GM12878 (cell line): ENCODE results near the gene BACE2.

Source experiments
- POLR2A ChIP-seq: IDR thresholded peaks from 2 replicates; pipeline ENCODE4 v1.6.1; 2011; ENCODE audit warnings: low read depth, mild to moderate bottlenecking, low read length
- POLR2AphosphoS5 ChIP-seq: IDR thresholded peaks from 2 replicates; pipeline ENCODE4 v1.6.1; 2011; ENCODE audit warnings: mild to moderate bottlenecking, low read length, inconsistent platforms
- TARDBP ChIP-seq: IDR thresholded peaks from 2 replicates; pipeline ENCODE4 v1.6.1; 2016; ENCODE audit warnings: borderline replicate concordance
- TCF7 ChIP-seq: IDR thresholded peaks from 2 replicates; pipeline ENCODE4 v1.6.1; 2014; ENCODE audit warnings: antibody characterized with exemption, borderline replicate concordance
- YY1 ChIP-seq: IDR thresholded peaks from 2 replicates; pipeline ENCODE4 v1.6.1; 2011; ENCODE audit warnings: low read depth, mild to moderate bottlenecking, low read length

- TF ChIP-seq YY1 (no peak), POLR2AphosphoS5 (no peak), POLR2A (no peak), TARDBP (no peak), TCF7 (no peak)
Observed at GRCh38 chr21:41220208-41220733, 52.3 kb downstream of the BACE2 start.
